K562 (cell line): Measurements from ENCODE around the gene ARMS2. TPM values are rescaled to one million over a fixed set of nuclear protein-coding genes. Genes with fewer than 3 reads are reported as not detected.

Experiments used
- ATAC-seq: fragments of 200-7000 bp; cut with Tn5 transposase; 3 replicates; pipeline ENCODE4 v1.9.1; 2020; ENCODE audit warnings: moderate library complexity
- BruUV-seq: library from RNA; stranded (reverse); fragments of 400-500 nt; replicated peaks from 2 replicates; lab custom pipeline; 2021; lab: Mats Ljungman, UMichigan
- CTCF ChIA-PET: fragments of 300-600 bp; formaldehyde crosslinking; extraction: SDS; loops from one replicate; lab custom pipeline; 2021; ENCODE audit warnings: low intra/inter-chr PET ratio; lab: Yijun Ruan, JAX
- POLR2A ChIA-PET: fragments of 300-600, 350-650 bp; sonication (Branson Sonifier 250); formaldehyde crosslinking; extraction: SDS; loops from one replicate; lab custom pipeline; 2021; ENCODE audit warnings: antibody characterized with exemption, inconsistent platforms; lab: Yijun Ruan, JAX
- DNase-seq, 4 experiments: peaks; one replicate each; pipeline versions ENCODE4 v3.0.0 to v3.0.0-alpha.2; 2011 to 2018; ENCODE audit warnings: low spot score in 3 of 4, mixed read lengths in 3 of 4; ENCODE audit errors: extremely low read depth in 1 of 4
- FAIRE-seq: peaks from 2 replicates; lab custom pipeline; 2011; peaks lifted over from hg19 to GRCh38; lab: Jason Lieb, UNC
- H2AFZ ChIP-seq: 2 replicates; pipeline ENCODE4 v1.6.0; 2011; ENCODE audit warnings: low read depth, low read length, control low read depth, inconsistent platforms
- H3K27ac ChIP-seq: fragments of 200-600 bp; 3 replicates; pipeline ENCODE4 v1.8.0; 2011; ENCODE audit warnings: low read depth, mild to moderate bottlenecking, control low read depth, inconsistent platforms, low read length, moderate library complexity, mixed read lengths; ENCODE audit errors: extremely low read depth
- H3K27me3 ChIP-seq, 2 experiments: fragments of 300-600 bp in 1 of 2; 2 replicates in 1 of 2; 3 replicates in 1 of 2; pipeline versions ENCODE4 v1.6.0 to v1.8.0; 2011; ENCODE audit warnings: inconsistent platforms in 2 of 2, low read length in 2 of 2, mild to moderate bottlenecking in 1 of 2, mixed read lengths in 1 of 2, moderate library complexity in 1 of 2; ENCODE audit not compliant: control insufficient read depth in 2 of 2, insufficient read depth in 2 of 2
- H3K36me3 ChIP-seq: fragments of 300-600 bp; 3 replicates; pipeline ENCODE4 v1.8.0; 2011; ENCODE audit warnings: mild to moderate bottlenecking, low read length, inconsistent platforms; ENCODE audit not compliant: control insufficient read depth, insufficient read depth
- H3K4me1 ChIP-seq, 2 experiments: fragments of 200-600 bp in 1 of 2; replicated peaks in 1 of 2; 2 replicates in 1 of 2; 3 replicates in 1 of 2; pipeline versions ENCODE4 v1.5.1 to v1.8.0; 2011; ENCODE audit warnings: inconsistent platforms in 2 of 2, low read length in 2 of 2, mild to moderate bottlenecking in 1 of 2, mixed read lengths in 1 of 2, moderate library complexity in 1 of 2; ENCODE audit not compliant: control insufficient read depth in 2 of 2, insufficient read depth in 2 of 2
- H3K4me2 ChIP-seq: 2 replicates; pipeline ENCODE4 v1.6.1; 2011; ENCODE audit warnings: low read length, control low read depth, inconsistent platforms, mixed read lengths; ENCODE audit not compliant: insufficient read depth
- H3K4me3 ChIP-seq: fragments of 200-600 bp; sonication (generic), shearing (Covaris generic); 2 replicates; pipeline ENCODE4 v1.5.1; 2016; ENCODE audit warnings: control low read depth, inconsistent platforms
- H3K79me2 ChIP-seq: fragments of 200-600 bp; 3 replicates; pipeline ENCODE4 v1.8.0; 2011; ENCODE audit warnings: low read length, inconsistent platforms; ENCODE audit not compliant: control insufficient read depth, insufficient read depth
- H3K9ac ChIP-seq, 2 experiments: 2 replicates each; pipeline versions ENCODE4 v1.6.0 to v1.6.1; 2011; ENCODE audit warnings: low read depth in 2 of 2, low read length in 2 of 2, control low read depth in 1 of 2, inconsistent platforms in 1 of 2, mild to moderate bottlenecking in 1 of 2, mixed read lengths in 1 of 2; ENCODE audit not compliant: insufficient read depth in 1 of 2
- H3K9me1 ChIP-seq: one replicate; pipeline ENCODE4 v1.6.0; 2011; ENCODE audit warnings: inconsistent platforms, mild to moderate bottlenecking, low read length, moderate library complexity; ENCODE audit not compliant: control insufficient read depth, insufficient read depth
- H3K9me3 ChIP-seq: replicated peaks from 2 replicates; pipeline ENCODE4 v1.5.1; 2011; ENCODE audit warnings: low read depth, low read length, inconsistent platforms; ENCODE audit not compliant: control insufficient read depth, insufficient read depth
- H4K20me1 ChIP-seq: replicated peaks from 2 replicates; pipeline ENCODE4 v1.6.1; 2011; ENCODE audit warnings: low read length, inconsistent platforms, mixed read lengths; ENCODE audit not compliant: control insufficient read depth, insufficient read depth
- EHMT2 ChIP-seq: fragments of 450-650 bp; IDR thresholded peaks from 2 replicates; pipeline ENCODE4 v1.6.1; 2018; ENCODE audit warnings: antibody characterized with exemption
- ETV6 ChIP-seq, 3 experiments: fragments of 150-350 bp in 1 of 3; sonication (generic) in 1 of 3; formaldehyde crosslinking in 1 of 3; IDR thresholded peaks; 2 replicates each; pipeline versions ENCODE4 v1.6.1 to v1.8.0; 2014 to 2022; ENCODE audit warnings: borderline replicate concordance in 2 of 3, low read depth in 2 of 3, antibody characterized with exemption in 1 of 3, low read length in 1 of 3, mild to moderate bottlenecking in 1 of 3, missing genetic modification reagents in 1 of 3
- GABPB2 ChIP-seq: fragments of 250-450 bp; sonication (Bioruptor Pico); conservative IDR thresholded peaks from 2 replicates; pipeline ENCODE4 v1.5.1; 2021; ENCODE audit warnings: mild to moderate bottlenecking
- HDAC2 ChIP-seq: fragments of 450-650 bp; IDR thresholded peaks from 2 replicates; pipeline ENCODE4 v1.6.1; 2016; ENCODE audit warnings: mild to moderate bottlenecking
- HMGN3 ChIP-seq: IDR thresholded peaks from 2 replicates; pipeline ENCODE4 v1.6.1; 2011; ENCODE audit warnings: borderline replicate concordance, low read depth, mild to moderate bottlenecking, mixed read lengths, low read length; ENCODE audit not compliant: insufficient read length; ENCODE audit errors: extremely low read depth
- MYBL2 ChIP-seq, 2 experiments: fragments of 450-650 bp in 1 of 2; sonication (generic) in 1 of 2; formaldehyde crosslinking in 1 of 2; IDR thresholded peaks; 2 replicates each; pipeline versions ENCODE4 v1.6.1 to v1.8.1; 2017 to 2022; ENCODE audit warnings: borderline replicate concordance in 1 of 2, inconsistent platforms in 1 of 2, low read depth in 1 of 2, mild to moderate bottlenecking in 1 of 2, missing genetic modification reagents in 1 of 2, moderate library complexity in 1 of 2
- PCBP1 ChIP-seq: fragments of 200-400 bp; formaldehyde crosslinking; IDR thresholded peaks from 2 replicates; pipeline ENCODE4 v1.6.1; 2018; ENCODE audit warnings: mild to moderate bottlenecking, low read depth, low read length; ENCODE audit not compliant: poor library complexity, severe bottlenecking
- TOE1 ChIP-seq, 2 experiments: fragments of 450-650 bp in 1 of 2; sonication (generic) in 1 of 2; formaldehyde crosslinking in 1 of 2; IDR thresholded peaks; 2 replicates each; pipeline versions ENCODE4 v1.7.1 to v1.8.0; 2016 to 2022; ENCODE audit warnings: borderline replicate concordance in 2 of 2, mild to moderate bottlenecking in 2 of 2, antibody characterized with exemption in 1 of 2, inconsistent platforms in 1 of 2, low read depth in 1 of 2, missing genetic modification reagents in 1 of 2, moderate library complexity in 1 of 2
- ZNF586 ChIP-seq: fragments of 450-650 bp; formaldehyde crosslinking; conservative IDR thresholded peaks from 2 replicates; pipeline ENCODE4 v1.4.0; 2020; ENCODE audit warnings: mild to moderate bottlenecking, moderate library complexity
- ZNF830 ChIP-seq: fragments of 250-450 bp; sonication (Bioruptor Pico); IDR thresholded peaks from 2 replicates; pipeline ENCODE4 v1.5.0; 2021; ENCODE audit warnings: mild to moderate bottlenecking
- WGBS: fragments of 100-300 bp; shearing (Covaris generic); methylation state at CpG from one replicate; pipeline ENCODE4 v1.1.6; 2016; ENCODE audit warnings: low coverage, mixed read lengths; ENCODE audit not compliant: insufficient coverage; ENCODE audit errors: missing lambda C conversion rate; 5-methylcytosine and 5-hydroxymethylcytosine counted together
- in situ Hi-C: fragments of 300-500 bp; cut with MboI; formaldehyde crosslinking; loops from 4 replicates; pipeline ENCODE4 v1.15.0; 2018; ENCODE audit warnings: inconsistent platforms, mixed read lengths
- intact Hi-C: fragments of 100-400 bp; cut with micrococcal nuclease; formaldehyde crosslinking; loops from 2 replicates; pipeline ENCODE4 v1.14.2; 2022
- polyA plus RNA-seq, 8 experiments: library from polyadenylated mRNA; depleted of rRNA in 4 of 8; stranded (reverse) in 5 of 8; unstranded in 3 of 8; fragments of >200 nt; fragmentation: Nextera tagmentation in 2 of 8; fragmentation: Illumina TruSeq in 1 of 8; extraction: Ambion mirVana in 2 of 8; extraction: Trizol in 1 of 8; gene quantifications; 2 replicates each; pipeline versions ENCODE4 v1.2.1 to v1.2.3, GENCODE V29; 2011 to 2014; ENCODE audit warnings: inconsistent platforms in 1 of 8, missing spikeins in 1 of 8
- total RNA-seq, 7 experiments: library from RNA; depleted of rRNA in 6 of 7; stranded (reverse); fragments of >200 nt in 6 of 7; fragmentation: Illumina TruSeq in 2 of 7; extraction: Trizol in 2 of 7; gene quantifications; 2 replicates each; pipeline versions ENCODE4 v1.2.1 to v1.2.3, GENCODE V29; 2011 to 2021; ENCODE audit warnings: low replicate concordance in 1 of 7
- TF ChIP-seq, protein P1 (sequence below), 2 experiments: fragments of 450-650 bp; IDR thresholded peaks; 2 replicates each; pipeline ENCODE4 v1.6.1; 2018; ENCODE audit warnings: mild to moderate bottlenecking in 2 of 2, low read depth in 1 of 2; ENCODE audit not compliant: partially characterized antibody in 2 of 2
- TF ChIP-seq, protein P2 (sequence below): fragments of 450-650 bp; IDR thresholded peaks from 2 replicates; pipeline ENCODE4 v1.6.1; 2017; ENCODE audit warnings: antibody characterized with exemption, mild to moderate bottlenecking

ARMS2 gene
- total and polyA plus RNA-seq, 9 of the 15 experiments (the other 6 are each of a cell fraction or from before 2014, with no cell fraction given): not detected

- ATAC-seq (no peak), FAIRE-seq (no peak), DNase-seq (no peak)
- Histone ChIP-seq H3K9me1 (no peaks in the 10 kb centered on the region), H3K27ac (no peak overlapping the region), H2AFZ (no peak overlapping the region), H3K4me1 (no peaks in the 10 kb centered on the region), H3K9me3 (no peaks in the 10 kb centered on the region), H3K4me2 (no peak overlapping the region), H3K27me3 (peaks cover 0 to 24% of the 10 kb centered on the region in 2 experiments; a peak in 3 of 5 replicates), H3K79me2 (no peaks in the 10 kb centered on the region), H3K9ac (no peak overlapping the region), H3K36me3 (no peaks in the 10 kb centered on the region), H3K4me3 (no peak overlapping the region), H4K20me1 (no peaks in the 10 kb centered on the region)
- ChIA-PET POLR2A (interaction anchor here (1.2 kb wide), 1 partner anchor 11 kb away, joined by 3 read pairs; no protein-coding TSS in a partner anchor), CTCF (no interaction called here)
- intact Hi-C loops: no loop called here
- in situ Hi-C loops: no loop called here
- BruUV-seq: no TSS peak
- WGBS: 0% methylated on average over 5 of the region's 5 CpGs
- TF ChIP-seq TOE1 (IDR thresholded peaks at IDR 0.05; ENCODE audit: borderline replicate concordance) (no peak), TOE1 (CRISPR knock-in tag; IDR thresholded peaks at IDR 0.05; ENCODE audit: borderline replicate concordance, low read depth) (no peak), GABPB2 (CRISPR knock-in tag) (no peak), ZNF830 (no peak), HMGN3 (no peak), MYBL2 (IDR thresholded peaks at IDR 0.05; ENCODE audit: low read depth) (no peak), MYBL2 (CRISPR knock-in tag; IDR thresholded peaks at IDR 0.05; ENCODE audit: borderline replicate concordance) (no peak), ETV6 (IDR thresholded peaks at IDR 0.05; ENCODE audit: borderline replicate concordance in 1 of 2, low read depth in 2 of 2, low read length in 1 of 2) (no peak), ETV6 (CRISPR knock-in tag; IDR thresholded peaks at IDR 0.05; ENCODE audit: borderline replicate concordance) (no peak), EHMT2 (no peak), PCBP1 (no peak), ZNF586 (CRISPR knock-in tag) (no peak), HDAC2 (no peak)
- TF ChIP-seq, protein P1, sequence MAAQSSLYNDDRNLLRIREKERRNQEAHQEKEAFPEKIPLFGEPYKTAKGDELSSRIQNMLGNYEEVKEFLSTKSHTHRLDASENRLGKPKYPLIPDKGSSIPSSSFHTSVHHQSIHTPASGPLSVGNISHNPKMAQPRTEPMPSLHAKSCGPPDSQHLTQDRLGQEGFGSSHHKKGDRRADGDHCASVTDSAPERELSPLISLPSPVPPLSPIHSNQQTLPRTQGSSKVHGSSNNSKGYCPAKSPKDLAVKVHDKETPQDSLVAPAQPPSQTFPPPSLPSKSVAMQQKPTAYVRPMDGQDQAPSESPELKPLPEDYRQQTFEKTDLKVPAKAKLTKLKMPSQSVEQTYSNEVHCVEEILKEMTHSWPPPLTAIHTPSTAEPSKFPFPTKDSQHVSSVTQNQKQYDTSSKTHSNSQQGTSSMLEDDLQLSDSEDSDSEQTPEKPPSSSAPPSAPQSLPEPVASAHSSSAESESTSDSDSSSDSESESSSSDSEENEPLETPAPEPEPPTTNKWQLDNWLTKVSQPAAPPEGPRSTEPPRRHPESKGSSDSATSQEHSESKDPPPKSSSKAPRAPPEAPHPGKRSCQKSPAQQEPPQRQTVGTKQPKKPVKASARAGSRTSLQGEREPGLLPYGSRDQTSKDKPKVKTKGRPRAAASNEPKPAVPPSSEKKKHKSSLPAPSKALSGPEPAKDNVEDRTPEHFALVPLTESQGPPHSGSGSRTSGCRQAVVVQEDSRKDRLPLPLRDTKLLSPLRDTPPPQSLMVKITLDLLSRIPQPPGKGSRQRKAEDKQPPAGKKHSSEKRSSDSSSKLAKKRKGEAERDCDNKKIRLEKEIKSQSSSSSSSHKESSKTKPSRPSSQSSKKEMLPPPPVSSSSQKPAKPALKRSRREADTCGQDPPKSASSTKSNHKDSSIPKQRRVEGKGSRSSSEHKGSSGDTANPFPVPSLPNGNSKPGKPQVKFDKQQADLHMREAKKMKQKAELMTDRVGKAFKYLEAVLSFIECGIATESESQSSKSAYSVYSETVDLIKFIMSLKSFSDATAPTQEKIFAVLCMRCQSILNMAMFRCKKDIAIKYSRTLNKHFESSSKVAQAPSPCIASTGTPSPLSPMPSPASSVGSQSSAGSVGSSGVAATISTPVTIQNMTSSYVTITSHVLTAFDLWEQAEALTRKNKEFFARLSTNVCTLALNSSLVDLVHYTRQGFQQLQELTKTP (IDR thresholded peaks at IDR 0.05; ENCODE audit: low read depth in 1 of 2, partially characterized antibody in 2 of 2): no peak
- TF ChIP-seq, protein P2, sequence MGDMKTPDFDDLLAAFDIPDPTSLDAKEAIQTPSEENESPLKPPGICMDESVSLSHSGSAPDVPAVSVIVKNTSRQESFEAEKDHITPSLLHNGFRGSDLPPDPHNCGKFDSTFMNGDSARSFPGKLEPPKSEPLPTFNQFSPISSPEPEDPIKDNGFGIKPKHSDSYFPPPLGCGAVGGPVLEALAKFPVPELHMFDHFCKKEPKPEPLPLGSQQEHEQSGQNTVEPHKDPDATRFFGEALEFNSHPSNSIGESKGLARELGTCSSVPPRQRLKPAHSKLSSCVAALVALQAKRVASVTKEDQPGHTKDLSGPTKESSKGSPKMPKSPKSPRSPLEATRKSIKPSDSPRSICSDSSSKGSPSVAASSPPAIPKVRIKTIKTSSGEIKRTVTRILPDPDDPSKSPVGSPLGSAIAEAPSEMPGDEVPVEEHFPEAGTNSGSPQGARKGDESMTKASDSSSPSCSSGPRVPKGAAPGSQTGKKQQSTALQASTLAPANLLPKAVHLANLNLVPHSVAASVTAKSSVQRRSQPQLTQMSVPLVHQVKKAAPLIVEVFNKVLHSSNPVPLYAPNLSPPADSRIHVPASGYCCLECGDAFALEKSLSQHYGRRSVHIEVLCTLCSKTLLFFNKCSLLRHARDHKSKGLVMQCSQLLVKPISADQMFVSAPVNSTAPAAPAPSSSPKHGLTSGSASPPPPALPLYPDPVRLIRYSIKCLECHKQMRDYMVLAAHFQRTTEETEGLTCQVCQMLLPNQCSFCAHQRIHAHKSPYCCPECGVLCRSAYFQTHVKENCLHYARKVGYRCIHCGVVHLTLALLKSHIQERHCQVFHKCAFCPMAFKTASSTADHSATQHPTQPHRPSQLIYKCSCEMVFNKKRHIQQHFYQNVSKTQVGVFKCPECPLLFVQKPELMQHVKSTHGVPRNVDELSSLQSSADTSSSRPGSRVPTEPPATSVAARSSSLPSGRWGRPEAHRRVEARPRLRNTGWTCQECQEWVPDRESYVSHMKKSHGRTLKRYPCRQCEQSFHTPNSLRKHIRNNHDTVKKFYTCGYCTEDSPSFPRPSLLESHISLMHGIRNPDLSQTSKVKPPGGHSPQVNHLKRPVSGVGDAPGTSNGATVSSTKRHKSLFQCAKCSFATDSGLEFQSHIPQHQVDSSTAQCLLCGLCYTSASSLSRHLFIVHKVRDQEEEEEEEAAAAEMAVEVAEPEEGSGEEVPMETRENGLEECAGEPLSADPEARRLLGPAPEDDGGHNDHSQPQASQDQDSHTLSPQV: no peak
These were observed 14.0 kb downstream of the ARMS2 start for GRCh38 chr10:122468307-122468925.
